ENCODE data around the gene TH. TPM values are rescaled to one million over a fixed set of nuclear protein-coding genes. Genes with fewer than 3 reads are reported as not detected.

Gene TH
- total and polyA plus RNA-seq, 2 experiments from 2014 or later = 0.34 TPM; not detected in 1

- ATAC-seq = no peak
- no peaks in the 10 kb centered on the region for H3K4me1 ChIP-seq (ENCODE audit: insufficient read depth)
- no peaks in the 10 kb centered on the region for H3K4me1 Mint-ChIP-seq
- H3K27me3 ChIP-seq (ENCODE audit: insufficient read depth) = no peaks in the 10 kb centered on the region
- no peaks in the 10 kb centered on the region for H3F3A ChIP-seq (replicated peaks; ENCODE audit: low read depth)
- H3K79me2 ChIP-seq (replicated peaks; ENCODE audit: insufficient read depth) = no peaks in the 10 kb centered on the region
- no peaks in the 10 kb centered on the region for H3K36me3 ChIP-seq (ENCODE audit: insufficient read depth)
- H3K36me3 Mint-ChIP-seq (ENCODE audit: low read depth) = no peaks in the 10 kb centered on the region
- H3K4me3 ChIP-seq = no peak overlapping the region
- no peaks in the 10 kb centered on the region for H3K9me2 ChIP-seq (ENCODE audit: insufficient read depth)
- H3K27ac Mint-ChIP-seq = no peak overlapping the region
- no peak overlapping the region for H3K4me2 ChIP-seq
- no peaks in the 10 kb centered on the region for H3K9me3 Mint-ChIP-seq
- H2AFZ ChIP-seq = no peak overlapping the region
- no peak overlapping the region for H3K27ac ChIP-seq (ENCODE audit: low read depth)
- no peak for DNase-seq (ENCODE audit: low spot score)
- H4K20me1 ChIP-seq (replicated peaks; ENCODE audit: insufficient read depth) = no peaks in the 10 kb centered on the region
- H3K27me3 Mint-ChIP-seq (ENCODE audit: insufficient read depth, low read depth, poor library complexity) = peaks cover 16% of the 10 kb centered on the region
- TF ChIP-seq STAT1 (IDR thresholded peaks at IDR 0.05; ENCODE audit: unreplicated experiment) = no peak
- TF ChIP-seq CREB1 (CRISPR knock-in tag; IDR thresholded peaks at IDR 0.05; ENCODE audit: low read depth) = no peak
- no peak for TF ChIP-seq JUNB (IDR thresholded peaks at IDR 0.05; ENCODE audit: unreplicated experiment)
- no peak for TF ChIP-seq POLR2AphosphoS5 (IDR thresholded peaks at IDR 0.05; ENCODE audit: low read depth)
- no peak for TF ChIP-seq EZH2 (IDR thresholded peaks at IDR 0.05; ENCODE audit: low read depth, unreplicated experiment)
- TF ChIP-seq REST (IDR thresholded peaks at IDR 0.05; ENCODE audit: unreplicated experiment) = no peak
- no peak for TF ChIP-seq ZNF114 (CRISPR knock-in tag; IDR thresholded peaks at IDR 0.05)
- no peak for TF ChIP-seq ZNF462 (CRISPR knock-in tag; IDR thresholded peaks at IDR 0.05)
- TF ChIP-seq ZNF331 (CRISPR knock-in tag; IDR thresholded peaks at IDR 0.05; ENCODE audit: low read depth) = no peak
- TF ChIP-seq NANOG (IDR thresholded peaks at IDR 0.05; ENCODE audit: borderline replicate concordance) = no peak
- no peak for TF ChIP-seq CTCF (conservative IDR thresholded peaks at IDR 0.05; ENCODE audit: low read depth in 2 of 2)
- TF ChIP-seq ETS1 (IDR thresholded peaks at IDR 0.05) = no peak
- TF ChIP-seq EZH2phosphoT487 (IDR thresholded peaks at IDR 0.05; ENCODE audit: unreplicated experiment) = no peak
- no peak overlapping the region for H3K4me3 Mint-ChIP-seq
These were observed 1.7 kb downstream of the TH start for GRCh38 chr11:2169626-2170570.

Measured in GM23338 (cell line).